ENCODE data around the gene SMIM32. TPM values are rescaled to one million over a fixed set of nuclear protein-coding genes. Genes with fewer than 3 reads are reported as not detected.

SMIM32 gene
- polyA plus RNA-seq, 1 donor from 2014 or later = 3.6 TPM

GRCh38 chr5:136185974-136186665 is 6.8 kb downstream of the SMIM32 start:
- H3K27ac ChIP-seq (ENCODE audit: low read length) = no peak overlapping the region
- H3F3A ChIP-seq (ENCODE audit: insufficient read depth, low read length, poor library complexity, severe bottlenecking) = no peaks in the 10 kb centered on the region
- no peak overlapping the region for H3K4me3 ChIP-seq (ENCODE audit: low read length)
- no peaks in the 10 kb centered on the region for H3K9me3 ChIP-seq (ENCODE audit: low read length)
- H3K9ac ChIP-seq (ENCODE audit: low read length) = no peak overlapping the region
- no peak overlapping the region for H2AFZ ChIP-seq (ENCODE audit: low read depth, low read length)
- H3K36me3 ChIP-seq (ENCODE audit: insufficient read depth, low read length) = no peaks in the 10 kb centered on the region
- peaks cover 18% of the 10 kb centered on the region for H3K27me3 ChIP-seq (ENCODE audit: insufficient read depth, low read depth, low read length)
- no peaks in the 10 kb centered on the region for H3K79me2 ChIP-seq (replicated peaks; ENCODE audit: insufficient read depth, low read length)
- no peaks in the 10 kb centered on the region for H4K20me1 ChIP-seq (ENCODE audit: insufficient read depth)
- H3K9me2 ChIP-seq (ENCODE audit: insufficient read depth, low read length) = no peaks in the 10 kb centered on the region
- H3K4me2 ChIP-seq (ENCODE audit: low read length) = no peak overlapping the region
- TF ChIP-seq REST (IDR thresholded peaks at IDR 0.05; ENCODE audit: borderline replicate concordance) (no peak), SMC3 (conservative IDR thresholded peaks at IDR 0.05; ENCODE audit: poor library complexity) (no peak), MXI1 (conservative IDR thresholded peaks at IDR 0.05; ENCODE audit: poor library complexity, severe bottlenecking) (no peak), RAD21 (conservative IDR thresholded peaks at IDR 0.05) (no peak), POLR2AphosphoS5 (IDR thresholded peaks at IDR 0.05) (no peak), TAF1 (IDR thresholded peaks at IDR 0.05; ENCODE audit: low read depth) (no peak), EZH2 (IDR thresholded peaks at IDR 0.05; ENCODE audit: borderline replicate concordance, insufficient read depth, low read length, poor library complexity, severe bottlenecking) (no peak), CTCF (IDR thresholded peaks at IDR 0.05; ENCODE audit: poor library complexity, severe bottlenecking) (no peak), EP300 (conservative IDR thresholded peaks at IDR 0.05; ENCODE audit: poor library complexity, severe bottlenecking) (no peak)

- H3K4me2 ChIP-seq (ENCODE audit: low read length) = no peak overlapping the region
- H3K4me3 ChIP-seq (ENCODE audit: low read length) = no peak overlapping the region
- no peaks in the 10 kb centered on the region for H3K9me3 ChIP-seq (ENCODE audit: low read length)
- no peaks in the 10 kb centered on the region for H4K20me1 ChIP-seq (ENCODE audit: insufficient read depth)
- H3K27ac ChIP-seq (ENCODE audit: low read length) = no peak overlapping the region
- H3F3A ChIP-seq (ENCODE audit: insufficient read depth, low read length, poor library complexity, severe bottlenecking) = no peaks in the 10 kb centered on the region
- H2AFZ ChIP-seq (ENCODE audit: low read depth, low read length) = no peak overlapping the region
- H3K79me2 ChIP-seq (replicated peaks; ENCODE audit: insufficient read depth, low read length) = no peaks in the 10 kb centered on the region
- H3K27me3 ChIP-seq (ENCODE audit: insufficient read depth, low read depth, low read length) = no peaks in the 10 kb centered on the region
- no peaks in the 10 kb centered on the region for H3K9me2 ChIP-seq (ENCODE audit: insufficient read depth, low read length)
- no peak overlapping the region for H3K9ac ChIP-seq (ENCODE audit: low read length)
- TF ChIP-seq EP300 (conservative IDR thresholded peaks at IDR 0.05; ENCODE audit: poor library complexity, severe bottlenecking) = no peak
- TF ChIP-seq CTCF (IDR thresholded peaks at IDR 0.05; ENCODE audit: poor library complexity, severe bottlenecking) = no peak
- no peak for TF ChIP-seq MXI1 (conservative IDR thresholded peaks at IDR 0.05; ENCODE audit: poor library complexity, severe bottlenecking)
- peaks cover 3% of the 10 kb centered on the region for H3K36me3 ChIP-seq (ENCODE audit: insufficient read depth, low read length)
These were observed 10.3 kb downstream of the SMIM32 start for GRCh38 chr5:136182618-136183017.
